IMR-90 (cell line): ENCODE results near the gene GSTA4. TPM values are rescaled to one million over a fixed set of nuclear protein-coding genes. Genes with fewer than 3 reads are reported as not detected.

Experiments
- ATAC-seq: fragments of 200-7000 bp; cut with Tn5 transposase; 2 replicates; pipeline ENCODE4 v1.9.1; 2020; ENCODE audit warnings: low read depth, mild to moderate bottlenecking, moderate library complexity
- BruUV-seq: library from RNA; stranded (reverse); fragments of 400-500 nt; replicated peaks from 2 replicates; lab custom pipeline; 2021; lab: Mats Ljungman, UMichigan
- CTCF ChIA-PET: fragments of 300-600 bp; formaldehyde crosslinking; extraction: SDS; loops from one replicate; lab custom pipeline; 2021; ENCODE audit warnings: antibody characterized with exemption; lab: Yijun Ruan, JAX
- POLR2A ChIA-PET: fragments of 300-600 bp; sonication (Branson Sonifier 250); formaldehyde crosslinking; loops from one replicate; lab custom pipeline; 2022; ENCODE audit warnings: antibody characterized with exemption; ENCODE audit not compliant: unreplicated experiment; lab: Charles Lee
- DNase-seq: peaks from one replicate; pipeline ENCODE4 v3.0.0; 2013
- H2AFZ ChIP-seq: replicated peaks from 2 replicates; pipeline ENCODE3; 2013; ENCODE audit warnings: low read length, mild to moderate bottlenecking; ENCODE audit not compliant: poor library complexity
- H2AK5ac ChIP-seq: 2 replicates; pipeline ENCODE4 v1.6.1; 2013; ENCODE audit warnings: low read depth, low read length, inconsistent platforms
- H2AK9ac ChIP-seq: replicated peaks from 2 replicates; pipeline ENCODE3; 2013; ENCODE audit warnings: mild to moderate bottlenecking, low read depth, low read length, moderate library complexity; ENCODE audit not compliant: poor library complexity
- H2BK120ac ChIP-seq: 2 replicates; pipeline ENCODE4 v1.6.1; 2013; ENCODE audit warnings: low read depth, low read length, inconsistent platforms
- H2BK15ac ChIP-seq: 3 replicates; pipeline ENCODE4 v1.6.1; 2013; ENCODE audit warnings: low read depth, low read length, inconsistent platforms
- H2BK20ac ChIP-seq: 2 replicates; pipeline ENCODE4 v1.6.1; 2013; ENCODE audit warnings: low read depth, mild to moderate bottlenecking, inconsistent platforms, low read length, moderate library complexity
- H2BK5ac ChIP-seq: 2 replicates; pipeline ENCODE4 v1.6.1; 2013; ENCODE audit warnings: mild to moderate bottlenecking, low read depth, low read length, inconsistent platforms; ENCODE audit not compliant: poor library complexity, severe bottlenecking
- H3K14ac ChIP-seq: replicated peaks from 2 replicates; pipeline ENCODE4 v1.6.1; 2013; ENCODE audit warnings: low read depth, low read length, inconsistent platforms
- H3K18ac ChIP-seq: 2 replicates; pipeline ENCODE4 v1.6.1; 2013; ENCODE audit warnings: low read depth, low read length, control low read depth
- H3K23ac ChIP-seq: 2 replicates; pipeline ENCODE4 v1.6.1; 2013; ENCODE audit warnings: low read depth, low read length, inconsistent platforms
- H3K27ac ChIP-seq: 2 replicates; pipeline ENCODE4 v1.5.1; 2013; ENCODE audit warnings: mild to moderate bottlenecking, control low read depth, low read length; ENCODE audit not compliant: insufficient read depth
- H3K27me3 ChIP-seq: 2 replicates; pipeline ENCODE4 v1.6.1; 2013; ENCODE audit warnings: low read length; ENCODE audit not compliant: control insufficient read depth, insufficient read depth
- H3K36me3 ChIP-seq: 2 replicates; pipeline ENCODE4 v1.6.1; 2013; ENCODE audit warnings: low read length, mixed read lengths; ENCODE audit not compliant: control insufficient read depth, insufficient read depth
- H3K4ac ChIP-seq: 2 replicates; pipeline ENCODE4 v1.6.1; 2013; ENCODE audit warnings: low read depth, low read length, inconsistent platforms
- H3K4me1 ChIP-seq: 2 replicates; pipeline ENCODE4 v1.6.1; 2013; ENCODE audit warnings: low read length, mixed read lengths; ENCODE audit not compliant: control insufficient read depth, insufficient read depth
- H3K4me2 ChIP-seq: 2 replicates; pipeline ENCODE4 v1.6.1; 2013; ENCODE audit warnings: low read depth, mild to moderate bottlenecking, control low read depth, low read length, moderate library complexity
- H3K4me3 ChIP-seq: 2 replicates; pipeline ENCODE4 v1.5.1; 2013; ENCODE audit warnings: low read depth, mild to moderate bottlenecking, control low read depth, low read length, moderate library complexity; ENCODE audit not compliant: insufficient read depth
- H3K56ac ChIP-seq: 2 replicates; pipeline ENCODE4 v1.6.1; 2013; ENCODE audit warnings: low read length, inconsistent platforms; ENCODE audit not compliant: insufficient read depth; ENCODE audit errors: extremely low read depth
- H3K79me1 ChIP-seq, 2 experiments: 2 replicates each; pipeline ENCODE4 v1.6.1; 2013; ENCODE audit warnings: low read length in 2 of 2, inconsistent platforms in 1 of 2, low read depth in 1 of 2
- H3K9ac ChIP-seq: 2 replicates; pipeline ENCODE4 v1.6.1; 2013; ENCODE audit warnings: low read depth, low read length, control low read depth
- H3K9me1 ChIP-seq: 2 replicates; pipeline ENCODE4 v1.6.1; 2013; ENCODE audit warnings: low read length, inconsistent platforms; ENCODE audit not compliant: insufficient read depth
- H3K9me3 ChIP-seq: 2 replicates; pipeline ENCODE4 v1.6.1; 2013; ENCODE audit warnings: low read length; ENCODE audit not compliant: control insufficient read depth, insufficient read depth
- H4K20me1 ChIP-seq: 2 replicates; pipeline ENCODE4 v1.6.1; 2013; ENCODE audit warnings: low read length, inconsistent platforms; ENCODE audit not compliant: insufficient read depth
- H4K5ac ChIP-seq: 2 replicates; pipeline ENCODE4 v1.6.1; 2013; ENCODE audit warnings: mild to moderate bottlenecking, low read depth, low read length, control low read depth
- H4K8ac ChIP-seq, 2 experiments: 2 replicates each; pipeline ENCODE4 v1.6.1; 2013; ENCODE audit warnings: low read depth in 2 of 2, low read length in 2 of 2, control low read depth in 1 of 2, inconsistent platforms in 1 of 2
- H4K91ac ChIP-seq: 2 replicates; pipeline ENCODE4 v1.6.1; 2013; ENCODE audit warnings: low read depth, low read length, inconsistent platforms; ENCODE audit not compliant: insufficient read depth
- CEBPB ChIP-seq: IDR thresholded peaks from 2 replicates; pipeline ENCODE4 v1.6.1; 2012; ENCODE audit warnings: low read depth, low read length, improper control_type of control experiment
- CTCF ChIP-seq: conservative IDR thresholded peaks from 2 replicates; pipeline ENCODE4 v1.5.1; 2012; ENCODE audit warnings: mild to moderate bottlenecking, low read depth, low read length, improper control_type of control experiment
- ELK1 ChIP-seq: fragments of 150-350 bp; IDR thresholded peaks from 2 replicates; pipeline ENCODE4 v1.6.1; 2016; ENCODE audit warnings: low read depth, mild to moderate bottlenecking, low read length, moderate library complexity, borderline replicate concordance
- NFE2L2 ChIP-seq: fragments of 150-350 bp; IDR thresholded peaks from 2 replicates; pipeline ENCODE4 v1.6.1; 2016; ENCODE audit warnings: low read depth, mild to moderate bottlenecking, low read length
- POLR2A ChIP-seq: IDR thresholded peaks from 2 replicates; pipeline ENCODE4 v1.6.1; 2012; ENCODE audit warnings: mild to moderate bottlenecking, low read depth, low read length
- RAD21 ChIP-seq: IDR thresholded peaks from 2 replicates; pipeline ENCODE4 v1.6.1; 2012; ENCODE audit warnings: low read length, improper control_type of control experiment
- SMC3 ChIP-seq: fragments of 150-350 bp; IDR thresholded peaks from 2 replicates; pipeline ENCODE4 v1.6.1; 2016; ENCODE audit warnings: low read depth, mild to moderate bottlenecking, antibody characterized with exemption, low read length, moderate library complexity
- USF2 ChIP-seq: fragments of 150-350 bp; IDR thresholded peaks from 2 replicates; pipeline ENCODE4 v1.6.1; 2017; ENCODE audit warnings: mild to moderate bottlenecking, antibody characterized with exemption, low read length, low read depth
- WGBS, 2 experiments: methylation state at CpG; one replicate each; pipeline versions ENCODE4 v1.1.5 to v1.1.7; 2013; ENCODE audit warnings: missing lambda C conversion rate in 2 of 2; ENCODE audit not compliant: insufficient read length in 1 of 2; ENCODE audit errors: extremely low coverage in 2 of 2; 5-methylcytosine and 5-hydroxymethylcytosine counted together
- dilution Hi-C: fragments of 300-500 bp; cut with HindIII; formaldehyde crosslinking; loops from one replicate; pipeline ENCODE4 v1.14.3; 2018; ENCODE audit warnings: low sequenced_read_pairs; ENCODE audit not compliant: unreplicated experiment
- in situ Hi-C: fragments of 300-500 bp; cut with MboI; formaldehyde crosslinking; loops from 3 replicates; pipeline ENCODE4 v1.14.3; 2019; ENCODE audit warnings: low sequenced_read_pairs, inconsistent platforms, mixed read lengths
- intact Hi-C: fragments of 100-400 bp; cut with micrococcal nuclease; formaldehyde crosslinking; loops from 2 replicates; pipeline ENCODE4 v1.10.0; 2022
- polyA plus RNA-seq, 3 experiments: library from polyadenylated mRNA; depleted of rRNA; stranded (reverse); fragments of >200 nt; gene quantifications; 2 replicates each; pipeline ENCODE4 v1.2.3, GENCODE V29; 2012; ENCODE audit warnings: low replicate concordance in 1 of 3
- total RNA-seq: library from RNA; depleted of rRNA; stranded (reverse); fragments of >200 nt; gene quantifications from 2 replicates; pipeline ENCODE4 v1.2.3, GENCODE V29; 2012

GSTA4 gene
- total and polyA plus RNA-seq, 2 of the 4 experiments (the other 2 are of a cell fraction): 26.9 to 35.6 TPM

GRCh38 chr6:53035549-53036213, 40.6 kb upstream of the GSTA4 start:
- Histone ChIP-seq H3K27me3 (no peaks in the 10 kb centered on the region), H4K8ac (peak overlapping the region; percentile 3 to 39; a peak in 3 of 4 replicates), H4K5ac (peak overlapping the region; percentile 62), H3K14ac (peak overlapping the region; percentile 61), H4K91ac (peak overlapping the region; percentile 65), H3K36me3 (peaks cover 18% of the 10 kb centered on the region), H3K9me3 (no peaks in the 10 kb centered on the region), H2BK120ac (peak overlapping the region; percentile 89), H3K23ac (peak overlapping the region; percentile 51), H2BK15ac (peak overlapping the region; percentile 68; the same call in 2 of the 3 replicates), H2BK20ac (peak overlapping the region; percentile 65), H3K4me3 (no peak overlapping the region), H3K4me2 (peak overlapping the region; percentile 64), H3K27ac (peak overlapping the region; percentile 85), H3K79me1 (peaks cover 5 to 35% of the 10 kb centered on the region in 2 experiments; a peak in 2 of 4 replicates), H3K9ac (peak overlapping the region; percentile 26; the same call in 1 of the 2 replicates), H2AK9ac (peak overlapping the region; percentile 26), H3K4ac (peak overlapping the region; percentile 89), H3K56ac (peak overlapping the region; percentile 28; the same call in 1 of the 2 replicates), H2AFZ (peak overlapping the region; percentile 44), H3K18ac (peak overlapping the region; percentile 82; the same call in 1 of the 2 replicates), H3K4me1 (peaks cover 18% of the 10 kb centered on the region), H2AK5ac (peak overlapping the region; percentile 87), H4K20me1 (peaks cover 9% of the 10 kb centered on the region), H3K9me1 (peaks cover 17% of the 10 kb centered on the region), H2BK5ac (peak overlapping the region; percentile 90)
- ChIA-PET POLR2A (no interaction called here), CTCF (no interaction called here)
- dilution Hi-C loops: no loop called here
- no CpG with 5 or more reads among the region's 8 CpGs for WGBS, 2 experiments
- intact Hi-C loops: no loop called here
- TF ChIP-seq USF2 (no peak), RAD21 (0 out of 2 replicates have a peak, but pooled peaks have one; percentile 6), CTCF (no peak), CEBPB (0 out of 2 replicates have a peak, but pooled peaks have one; percentile 4), POLR2A (no peak), SMC3 (no peak), NFE2L2 (no peak), ELK1 (no peak)
- DNase-seq (peak; percentile 67), ATAC-seq (peak; percentile 77)
- no TSS peak for BruUV-seq
- in situ Hi-C loops: no loop called here
